Testis (tissue), 3 donors: ENCODE data around the gene TCF7L1. TPM values are rescaled to one million over a fixed set of nuclear protein-coding genes. Genes with fewer than 3 reads are reported as not detected.

ENCODE experiments used
- DNase-seq: peaks from one replicate; pipeline ENCODE4 v3.0.0-alpha.2; 2019
- H3K27ac ChIP-seq, 2 donors: fragments of 200-600 bp; sonication (generic); one replicate each; pipeline ENCODE4 v1.5.1; 2019
- H3K27me3 ChIP-seq: fragments of 200-600 bp; sonication (generic); one replicate; pipeline ENCODE4 v1.5.1; 2019
- H3K36me3 ChIP-seq: fragments of 200-600 bp; sonication (generic); one replicate; pipeline ENCODE4 v1.5.1; 2017; ENCODE audit warnings: low read depth; ENCODE audit errors: missing control alignments
- H3K4me1 ChIP-seq: fragments of 200-600 bp; sonication (generic); one replicate; pipeline ENCODE4 v1.5.1; 2019
- H3K4me3 ChIP-seq, 2 donors: fragments of 200-600 bp; sonication (generic); one replicate each; pipeline ENCODE4 v1.5.1; 2017 to 2019
- H3K9me3 ChIP-seq: fragments of 200-600 bp; sonication (generic); one replicate; pipeline ENCODE4 v1.5.1; 2017
- POLR2A ChIP-seq: fragments of 450-650 bp; IDR thresholded peaks from one replicate; pipeline ENCODE4 v1.6.1; 2017; ENCODE audit warnings: antibody characterized with exemption, mild to moderate bottlenecking, moderate library complexity
- WGBS, 2 donors: methylation state at CpG; one replicate each; pipeline ENCODE4 v1.1.5; 2018; 5-methylcytosine and 5-hydroxymethylcytosine counted together
- intact Hi-C: fragments of 100-400 bp; cut with DNase I; formaldehyde crosslinking; loops from one replicate; pipeline ENCODE4 v1.15.1; 2023; ENCODE audit warnings: low total_unique reads
- polyA plus RNA-seq: library from polyadenylated mRNA; stranded (reverse); fragments of 350-450 nt; fragmentation: Illumina TruSeq; extraction: RNeasy Lipid Tissue Mini Kit (QIAGEN cat#74804); gene quantifications from one replicate; pipeline ENCODE4 v1.2.3, GENCODE V29; 2014; ENCODE audit warnings: low read depth, low replicate concordance; ENCODE audit not compliant: insufficient read depth
- total RNA-seq, 2 donors: library from RNA; depleted of rRNA; stranded (reverse); fragments of >200 nt; gene quantifications; one replicate each; pipeline ENCODE4 v1.2.3, GENCODE V29; 2016
- TF ChIP-seq, protein P1 (sequence below), 3 experiments: fragments of 450-650 bp in 2 of 3; fragments of 200-600 bp in 1 of 3; sonication (generic) in 1 of 3; IDR thresholded peaks; one replicate each; pipeline ENCODE4 v1.5.1; 2016 to 2019; ENCODE audit warnings: antibody characterized with exemption in 3 of 3, mild to moderate bottlenecking in 2 of 3, moderate library complexity in 1 of 3

The TCF7L1 gene
- total and polyA plus RNA-seq, 3 donors from 2014 or later, result 6.7 to 11.9 (median 6.7) TPM

DNA sequence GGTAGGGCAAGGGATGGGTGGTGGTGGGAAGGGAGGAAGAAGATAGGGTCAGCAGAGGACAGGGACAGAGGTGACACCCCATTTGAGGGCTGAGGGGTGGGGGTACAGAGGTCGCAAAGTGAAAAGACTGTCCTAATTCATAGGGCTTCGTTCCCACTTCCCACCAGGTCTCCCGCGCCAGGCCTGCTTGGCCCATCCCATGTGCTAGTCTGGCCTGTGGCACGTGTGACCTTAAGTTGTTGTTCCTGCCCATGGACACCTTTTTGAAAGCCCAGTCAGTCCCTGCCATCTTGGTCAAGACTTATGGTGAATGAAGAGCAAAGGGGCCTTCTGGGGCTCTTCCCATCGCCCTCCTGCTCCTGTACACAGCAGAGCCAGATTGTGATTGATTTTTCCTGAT lies 148.4 kb downstream of the TCF7L1 start:
- no peak for DNase-seq
- H3K4me1 ChIP-seq, result peaks cover 12% of the 10 kb centered on the region
- intact Hi-C loops, result no loop called here
- no peaks in the 10 kb centered on the region for H3K27me3 ChIP-seq
- H3K27ac ChIP-seq, result no peak overlapping the region
- TF ChIP-seq, protein P1, sequence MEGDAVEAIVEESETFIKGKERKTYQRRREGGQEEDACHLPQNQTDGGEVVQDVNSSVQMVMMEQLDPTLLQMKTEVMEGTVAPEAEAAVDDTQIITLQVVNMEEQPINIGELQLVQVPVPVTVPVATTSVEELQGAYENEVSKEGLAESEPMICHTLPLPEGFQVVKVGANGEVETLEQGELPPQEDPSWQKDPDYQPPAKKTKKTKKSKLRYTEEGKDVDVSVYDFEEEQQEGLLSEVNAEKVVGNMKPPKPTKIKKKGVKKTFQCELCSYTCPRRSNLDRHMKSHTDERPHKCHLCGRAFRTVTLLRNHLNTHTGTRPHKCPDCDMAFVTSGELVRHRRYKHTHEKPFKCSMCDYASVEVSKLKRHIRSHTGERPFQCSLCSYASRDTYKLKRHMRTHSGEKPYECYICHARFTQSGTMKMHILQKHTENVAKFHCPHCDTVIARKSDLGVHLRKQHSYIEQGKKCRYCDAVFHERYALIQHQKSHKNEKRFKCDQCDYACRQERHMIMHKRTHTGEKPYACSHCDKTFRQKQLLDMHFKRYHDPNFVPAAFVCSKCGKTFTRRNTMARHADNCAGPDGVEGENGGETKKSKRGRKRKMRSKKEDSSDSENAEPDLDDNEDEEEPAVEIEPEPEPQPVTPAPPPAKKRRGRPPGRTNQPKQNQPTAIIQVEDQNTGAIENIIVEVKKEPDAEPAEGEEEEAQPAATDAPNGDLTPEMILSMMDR (IDR thresholded peaks at IDR 0.05), result no peak
- no peak for TF ChIP-seq POLR2A
- WGBS, 2 donors, result 77 to 83% methylated on average over 6 of the region's 6 CpGs
- H3K9me3 ChIP-seq, result no peaks in the 10 kb centered on the region
- no peak overlapping the region for H3K4me3 ChIP-seq
- no peaks in the 10 kb centered on the region for H3K36me3 ChIP-seq

DNA sequence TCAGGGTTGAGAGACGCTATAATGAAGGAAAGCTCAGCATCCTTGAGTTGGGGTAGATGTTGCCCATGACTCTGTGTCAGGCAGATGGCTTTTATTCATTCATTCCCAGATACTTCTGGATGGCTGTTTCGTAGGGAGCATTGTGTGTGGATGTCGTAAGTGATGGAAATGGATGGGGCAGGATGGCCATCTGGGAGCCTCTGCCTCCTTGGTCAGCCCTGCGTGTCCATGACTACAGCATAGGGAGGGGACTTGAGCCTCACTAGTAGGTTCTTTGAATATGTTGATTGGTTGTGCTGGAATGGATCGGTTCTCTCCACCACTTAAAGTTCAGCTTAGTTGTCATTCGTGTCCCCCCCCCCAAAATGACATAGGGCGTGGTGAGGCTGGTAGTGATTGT lies 149.7 kb downstream of the TCF7L1 start:
- no peaks in the 10 kb centered on the region for H3K4me1 ChIP-seq
- no peak for TF ChIP-seq POLR2A
- TF ChIP-seq, protein P1 (IDR thresholded peaks at IDR 0.05), result no peak
- no peak for DNase-seq
- H3K27ac ChIP-seq, result no peak overlapping the region
- no peaks in the 10 kb centered on the region for H3K36me3 ChIP-seq
- no peak overlapping the region for H3K4me3 ChIP-seq
- intact Hi-C loops, result no loop called here
- H3K27me3 ChIP-seq, result no peaks in the 10 kb centered on the region
- H3K9me3 ChIP-seq, result no peaks in the 10 kb centered on the region
- WGBS, 2 donors, result 94 to 95% methylated on average over 7 of the region's 7 CpGs

DNA sequence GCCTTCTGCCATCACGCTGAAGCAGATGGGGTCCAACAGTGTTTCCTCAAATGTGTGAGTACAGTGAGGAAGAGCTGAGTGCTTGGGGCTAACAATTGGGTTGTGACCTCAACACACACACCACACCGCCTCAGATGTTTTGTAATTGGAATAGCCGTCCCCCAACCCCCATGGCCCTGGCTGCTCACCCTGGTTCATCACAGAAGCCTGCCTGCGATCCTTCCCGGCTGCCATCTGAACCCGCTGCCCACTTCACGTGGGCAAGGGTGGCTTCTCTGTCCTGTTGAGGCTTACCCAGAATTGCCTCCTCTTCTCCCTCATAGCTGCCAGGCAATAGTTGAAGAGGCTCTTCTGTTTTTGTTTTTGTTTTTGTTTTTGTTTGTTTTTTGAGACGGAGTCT lies 150.4 kb downstream of the TCF7L1 start:
- no peak for DNase-seq
- Histone ChIP-seq H3K27ac (no peak overlapping the region), H3K4me1 (no peaks in the 10 kb centered on the region), H3K4me3 (no peak overlapping the region), H3K27me3 (no peaks in the 10 kb centered on the region), H3K36me3 (no peaks in the 10 kb centered on the region), H3K9me3 (no peaks in the 10 kb centered on the region)
- 86 to 97% methylated on average over 8 of the region's 8 CpGs for WGBS, 2 donors
- no peak for TF ChIP-seq POLR2A
- TF ChIP-seq, protein P1 (IDR thresholded peaks at IDR 0.05), result no peak
- intact Hi-C loops, result no loop called here

DNA sequence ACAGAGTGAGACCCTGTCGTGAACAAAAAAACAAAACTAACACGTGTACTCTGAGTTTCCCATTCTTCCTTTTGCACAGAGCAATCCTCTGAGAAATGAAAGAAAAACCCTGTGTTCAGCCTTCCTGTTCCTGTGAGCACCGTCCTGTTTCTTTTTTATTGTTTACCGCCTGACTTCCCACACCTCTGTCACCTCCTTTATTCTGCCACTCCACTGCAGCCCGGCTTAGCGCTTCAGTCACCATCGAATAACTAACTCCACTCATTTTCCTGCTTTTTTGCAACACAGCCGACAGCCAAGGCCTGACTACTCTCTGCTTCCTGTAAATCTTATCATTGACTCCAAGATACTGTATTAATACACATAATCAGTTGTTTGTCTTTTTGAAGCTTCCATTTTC lies 153.7 kb downstream of the TCF7L1 start:
- Histone ChIP-seq H3K27me3 (no peaks in the 10 kb centered on the region), H3K27ac (no peak overlapping the region), H3K9me3 (no peaks in the 10 kb centered on the region), H3K4me3 (no peak overlapping the region), H3K36me3 (no peaks in the 10 kb centered on the region), H3K4me1 (no peaks in the 10 kb centered on the region)
- WGBS, 2 donors, result 73 to 81% methylated on average over 8 of the region's 8 CpGs
- TF ChIP-seq, protein P1 (IDR thresholded peaks at IDR 0.05), result no peak
- no peak for TF ChIP-seq POLR2A
- intact Hi-C loops, result no loop called here
- DNase-seq, result no peak

DNA sequence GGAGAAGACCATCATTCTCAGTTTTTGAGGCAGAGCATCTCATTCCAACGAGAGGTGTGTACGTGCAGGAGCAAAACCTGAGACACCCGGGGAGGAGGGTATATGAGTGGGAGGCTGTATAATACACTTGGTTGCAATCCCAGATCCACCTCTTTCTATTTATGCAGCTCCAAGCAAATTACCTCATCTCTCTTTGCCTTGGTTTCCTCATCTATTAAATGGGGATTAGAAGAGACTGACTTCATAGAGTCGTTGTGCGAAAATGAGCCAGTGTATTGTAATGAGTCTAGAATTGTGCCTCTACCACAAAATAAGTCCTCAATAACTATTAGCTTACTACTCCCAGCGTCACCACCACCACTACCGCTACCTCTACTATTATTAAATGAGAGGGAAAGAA lies 154.5 kb downstream of the TCF7L1 start:
- 91 to 95% methylated on average over 7 of the region's 7 CpGs for WGBS, 2 donors
- intact Hi-C loops, result no loop called here
- TF ChIP-seq POLR2A, result no peak
- TF ChIP-seq, protein P1 (IDR thresholded peaks at IDR 0.05), result no peak
- H3K9me3 ChIP-seq, result no peaks in the 10 kb centered on the region
- H3K27ac ChIP-seq, result no peak overlapping the region
- H3K4me1 ChIP-seq, result no peaks in the 10 kb centered on the region
- H3K4me3 ChIP-seq, result no peak overlapping the region
- no peaks in the 10 kb centered on the region for H3K36me3 ChIP-seq
- no peaks in the 10 kb centered on the region for H3K27me3 ChIP-seq
- DNase-seq, result no peak
